Stimulated activated CD8-positive, alpha-beta memory T cell treated with anti-CD3 and anti-CD28 coated beads, Interleukin-7, amount 100 ng/mL, for 48 hours (primary cell): Measurements from ENCODE around the gene KCNJ1.

Source experiments
- DNase-seq, 2 donors: peaks; one replicate each; pipeline ENCODE4 v3.0.0-alpha.2; 2020; ENCODE audit warnings: low read depth in 1 of 2; ENCODE audit errors: extremely low read depth in 1 of 2

KCNJ1 gene

DNA sequence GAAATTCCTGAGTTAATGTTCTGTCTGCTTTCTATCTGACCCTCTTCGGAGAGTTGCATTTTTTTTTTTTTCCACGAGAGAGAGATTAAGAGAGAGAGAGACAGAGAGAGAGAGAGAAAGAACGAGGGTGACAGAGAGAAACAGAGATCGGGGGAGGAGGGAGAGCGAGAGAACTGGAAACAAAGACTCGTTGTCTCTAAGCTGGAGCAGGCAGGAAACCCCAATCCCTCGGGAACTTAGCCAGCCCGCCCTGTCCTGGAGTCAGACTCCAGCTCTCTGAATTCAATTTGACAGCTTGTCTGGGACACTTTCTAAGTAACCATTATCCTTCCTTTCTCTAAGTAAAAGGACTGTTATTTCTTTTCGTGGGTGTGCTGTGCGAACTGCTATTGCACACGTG is 76.9 kb downstream of the KCNJ1 start:
- no peak for DNase-seq

DNA sequence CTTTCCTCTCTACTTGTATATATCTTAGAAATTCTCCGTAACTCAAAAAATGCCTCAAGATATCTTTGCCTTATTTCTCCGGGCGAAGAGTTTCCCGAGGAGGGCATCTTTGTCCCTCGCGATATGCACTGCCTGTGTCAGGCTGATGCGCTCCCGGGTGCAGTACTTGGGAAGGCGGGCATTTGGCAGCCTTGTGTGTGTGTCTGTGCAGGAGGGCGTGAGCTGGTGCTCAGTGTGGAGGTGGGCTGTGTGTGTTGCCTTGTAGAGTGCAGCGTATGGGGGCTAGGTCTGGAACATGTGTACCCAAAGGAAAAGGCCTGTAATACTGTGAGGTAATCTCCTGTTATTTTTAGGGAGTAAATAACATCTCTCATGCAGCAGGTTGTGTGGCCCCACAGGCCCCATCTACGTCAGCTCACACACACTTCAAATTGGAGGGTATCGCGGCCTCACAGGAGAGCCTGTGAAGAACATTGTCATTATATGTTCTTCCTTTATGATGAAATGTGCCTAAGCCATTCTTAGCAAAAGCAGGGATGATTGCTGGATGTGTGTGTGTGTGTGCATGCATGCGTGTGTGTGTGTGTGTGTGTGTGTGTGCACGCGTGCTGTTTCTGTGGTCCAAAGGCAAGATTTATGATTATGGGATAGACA is 77.5 kb downstream of the KCNJ1 start:
- no peak for DNase-seq
